GM18511 (cell line): ENCODE results near the gene TST.

Experiments
- ATAC-seq: cut with Tn5 transposase; IDR thresholded peaks from one replicate; pipeline ENCODE4 v1.9.1; 2021; ENCODE audit warnings: mild to moderate bottlenecking, moderate library complexity; ENCODE audit not compliant: unreplicated experiment

Gene TST

GRCh38 chr22:37054056-37054395, 34.8 kb upstream of the TST start:
- ATAC-seq = no peak

- ATAC-seq = no peak
Measured at GRCh38 chr22:37053310-37054055, 34.2 kb upstream of the TST start.

GRCh38 chr22:37052386-37053309, 33.4 kb upstream of the TST start:
- ATAC-seq = no peak

DNA sequence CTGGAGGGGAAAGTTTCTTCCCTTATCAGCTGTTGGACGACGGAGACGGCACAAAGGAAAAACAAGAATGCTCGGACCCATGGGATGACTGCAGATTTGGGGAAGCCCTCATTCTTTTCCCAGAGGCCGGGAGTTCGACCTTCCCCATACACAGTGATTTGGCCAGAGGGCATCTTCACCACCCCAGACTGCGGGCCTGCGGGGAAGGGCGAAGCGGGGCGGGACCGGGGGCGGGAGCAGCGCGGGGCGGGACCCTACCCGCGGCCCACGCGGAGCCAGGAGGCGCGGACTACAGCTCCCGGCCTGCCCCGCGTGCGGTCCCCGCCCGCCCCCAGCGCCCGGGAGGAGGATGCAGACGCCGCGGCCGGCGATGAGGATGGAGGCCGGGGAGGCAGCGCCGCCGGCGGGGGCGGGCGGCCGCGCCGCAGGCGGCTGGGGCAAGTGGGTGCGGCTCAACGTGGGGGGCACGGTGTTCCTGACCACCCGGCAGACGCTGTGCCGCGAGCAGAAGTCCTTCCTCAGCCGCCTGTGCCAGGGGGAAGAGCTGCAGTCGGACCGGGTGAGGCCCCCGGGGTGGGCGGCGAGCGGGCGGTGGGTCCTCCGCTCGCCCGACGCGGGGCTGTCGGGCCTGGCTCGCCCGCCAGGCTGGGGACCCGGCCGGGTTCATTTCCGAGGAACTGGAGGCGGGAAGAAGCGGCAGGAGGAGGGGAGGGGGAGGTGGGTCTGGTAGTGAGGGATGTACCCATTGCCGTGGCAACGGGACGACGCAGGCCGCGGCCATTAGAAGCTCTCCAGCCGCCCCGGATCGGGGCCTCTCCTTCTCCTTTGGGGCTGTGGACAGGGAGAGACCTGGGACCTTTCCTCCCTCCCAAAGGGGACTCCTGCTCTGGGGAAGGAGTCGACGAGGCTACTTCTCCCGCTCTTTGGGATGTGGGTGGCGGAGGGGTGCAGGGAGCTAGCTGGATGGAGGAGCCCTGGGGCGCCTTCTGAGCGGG, 32.4 kb upstream of the TST start, which contains the start of gene KCTD17:
Gene KCTD17, plus strand, starts transcription at position 352 of the 995 bp plus-strand sequence. Its CDS starts 19 bp downstream, at position 371.
- ATAC-seq = peak; percentile 66

DNA sequence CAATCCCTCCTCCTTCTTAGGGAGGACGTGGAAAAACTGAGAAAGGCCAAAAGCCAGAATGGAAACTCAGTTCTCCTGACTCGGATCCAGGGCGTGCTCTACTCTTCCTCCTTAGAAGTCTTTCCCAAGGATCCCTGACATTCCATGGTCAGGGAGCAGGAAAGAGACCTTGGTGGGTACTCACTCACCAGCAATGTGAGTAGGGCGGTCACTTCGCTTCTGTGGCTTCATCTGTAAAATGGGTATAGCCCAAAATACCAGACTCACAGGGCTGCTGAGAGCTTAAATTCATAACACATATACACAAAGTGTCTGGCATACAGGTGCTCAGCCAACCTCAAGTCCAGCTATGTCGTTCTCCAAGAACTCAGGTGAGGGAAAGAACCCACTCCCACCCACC, 31.7 kb upstream of the TST start:
- no peak for ATAC-seq

DNA sequence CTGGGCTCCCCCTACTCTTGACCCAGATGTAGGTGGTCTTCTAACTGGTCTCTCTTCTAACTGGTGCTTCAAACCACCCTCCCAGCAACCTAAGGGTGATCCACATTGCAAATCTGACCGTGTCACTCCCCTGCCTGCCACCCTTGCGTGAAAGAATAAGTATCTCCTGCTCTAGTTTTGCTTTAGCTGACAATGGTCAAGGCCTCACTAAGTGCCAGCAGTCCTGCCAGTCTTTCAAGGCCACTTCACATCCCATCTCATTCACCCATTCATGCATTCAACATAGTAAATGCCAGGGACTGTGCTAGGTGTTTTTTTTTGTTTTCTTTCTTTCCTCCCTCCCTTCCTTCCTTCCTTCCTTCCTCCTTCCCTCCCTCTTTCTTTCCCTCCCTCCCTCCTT, 30.0 kb upstream of the TST start:
- ATAC-seq = no peak

DNA sequence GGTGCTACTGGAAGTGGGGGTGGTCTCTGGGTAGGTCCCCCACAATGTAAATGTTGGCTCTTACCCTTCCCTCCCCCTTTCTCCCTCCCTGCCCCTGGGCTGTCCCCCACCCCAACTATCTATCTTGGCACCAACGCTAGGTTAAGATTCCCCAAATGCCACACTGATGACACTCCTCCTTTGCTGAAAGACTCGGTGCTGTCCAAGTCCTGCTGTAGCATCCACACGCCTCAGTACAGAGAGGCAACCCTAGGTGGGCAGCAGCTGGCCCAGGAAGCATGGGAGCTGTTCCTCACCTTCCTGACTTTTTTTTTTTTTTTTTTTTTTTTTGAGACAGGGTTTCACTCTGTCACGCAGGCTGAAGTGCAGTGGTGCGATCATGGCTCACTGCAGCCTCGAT, 28.9 kb upstream of the TST start:
- ATAC-seq = no peak

DNA sequence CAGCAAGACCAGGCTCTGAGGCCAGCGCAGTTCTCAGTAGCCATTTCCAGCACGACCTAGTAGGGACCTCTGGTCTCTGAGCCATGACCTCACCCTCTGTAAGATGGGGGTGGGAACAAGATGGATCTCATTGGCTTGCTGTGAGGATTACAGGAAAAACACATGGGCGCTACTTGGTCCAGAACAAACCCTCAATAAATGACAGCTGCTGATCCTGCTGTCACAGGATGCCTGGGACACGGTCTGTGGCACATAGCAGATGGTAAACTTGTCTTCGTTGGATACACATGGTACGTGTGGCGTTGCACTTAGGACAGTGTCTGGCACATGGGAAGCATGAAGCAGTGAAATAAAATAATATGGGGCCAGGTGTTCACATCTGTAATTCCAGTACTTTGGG, 27.8 kb upstream of the TST start:
- ATAC-seq = no peak

GRCh38 chr22:37046589-37046988, 27.3 kb upstream of the TST start:
- ATAC-seq = no peak

DNA sequence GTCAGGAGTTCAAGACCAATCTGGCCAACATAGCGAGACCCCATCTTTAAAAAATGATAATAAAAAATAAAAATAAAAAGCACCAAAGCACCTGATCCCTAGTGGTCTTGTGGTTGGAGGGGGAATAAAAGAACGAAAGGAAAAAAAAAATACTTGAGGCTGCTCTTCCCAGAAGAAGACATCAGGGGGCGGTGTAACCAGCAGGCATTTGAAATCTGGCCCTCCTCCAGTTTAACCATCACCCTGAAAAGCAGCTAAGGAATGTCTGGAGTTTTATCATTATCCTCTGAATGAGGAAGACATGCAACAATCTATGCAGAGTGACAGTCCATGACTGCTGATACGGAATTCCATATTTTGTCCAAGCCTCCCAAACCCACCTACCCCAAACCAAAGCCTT, 26.7 kb upstream of the TST start:
- ATAC-seq = no peak

GRCh38 chr22:37044634-37045625, 25.7 kb upstream of the TST start:
- no peak for ATAC-seq

GRCh38 chr22:37043828-37044538, 24.7 kb upstream of the TST start:
- peak; percentile 54 for ATAC-seq

DNA sequence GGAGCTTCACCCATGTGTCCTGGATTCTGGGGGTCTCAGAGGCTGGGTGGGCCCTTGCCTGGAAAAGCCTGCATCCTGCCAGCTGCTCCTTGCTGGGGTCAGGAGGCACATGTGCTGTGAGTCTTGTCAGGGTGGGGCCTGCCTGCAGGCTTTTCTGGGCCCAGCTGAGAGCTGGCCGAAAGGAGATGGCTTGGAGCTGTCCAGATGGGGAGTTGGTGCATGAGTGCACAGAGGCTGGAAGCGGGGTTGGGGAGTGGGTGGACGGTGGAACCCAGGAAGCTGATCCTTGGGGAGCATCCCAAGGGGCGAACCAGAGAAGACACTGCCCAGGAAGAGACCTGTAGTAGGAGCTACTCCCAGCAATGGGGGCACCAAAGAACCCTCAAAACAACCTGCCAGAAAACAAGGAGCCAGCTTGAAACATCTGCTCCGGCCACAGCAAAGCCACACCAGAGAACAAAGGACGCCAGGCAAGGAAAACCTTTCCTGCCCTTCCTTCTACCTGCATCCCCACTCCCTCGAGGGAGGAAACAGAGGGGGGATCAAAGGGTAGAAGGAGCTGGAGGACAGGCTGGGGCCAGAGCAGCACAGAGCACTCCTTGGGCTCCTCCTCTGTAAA, 24.1 kb upstream of the TST start:
- ATAC-seq = no peak

DNA sequence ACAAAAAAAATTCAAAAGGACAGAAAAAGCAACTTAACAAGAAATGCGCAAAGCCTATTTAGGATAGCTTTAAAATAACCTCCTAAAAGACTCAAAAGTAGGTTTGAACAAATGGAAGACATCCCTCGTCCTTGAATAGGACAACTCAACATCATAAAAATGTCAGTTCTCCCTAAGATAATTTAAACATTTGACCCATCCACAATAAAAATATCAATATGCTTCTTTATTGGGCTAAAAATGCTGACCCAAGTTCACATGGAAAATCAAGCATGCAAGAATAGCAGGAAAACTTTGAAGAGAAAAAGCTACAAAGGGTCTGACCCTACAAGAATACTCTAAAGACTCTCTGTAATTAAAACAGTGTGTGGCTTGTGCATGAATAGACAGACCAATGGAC, 20.2 kb upstream of the TST start:
- ATAC-seq = no peak

DNA sequence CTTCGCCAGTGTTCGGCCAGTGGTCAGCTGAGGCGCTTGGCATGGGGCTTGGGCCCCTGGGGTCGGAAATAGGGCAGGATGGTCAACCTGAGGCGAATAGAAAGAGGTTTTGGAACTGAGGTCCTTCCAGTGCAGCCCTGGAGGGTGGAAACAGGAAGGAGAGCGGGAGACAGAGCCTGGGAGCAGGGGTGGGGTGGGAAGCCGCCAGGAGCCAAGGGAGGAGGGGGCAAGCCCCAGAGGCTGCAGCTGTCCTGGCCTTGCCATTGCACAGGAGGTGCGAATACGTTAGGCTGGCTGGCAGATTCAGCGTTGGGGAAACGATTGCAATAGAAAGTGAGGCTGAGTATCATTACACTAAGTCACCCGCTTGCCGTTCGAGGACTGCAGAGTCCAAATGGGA, 18.4 kb upstream of the TST start:
- ATAC-seq = no peak

GRCh38 chr22:37036655-37037377, 17.6 kb upstream of the TST start:
- no peak for ATAC-seq

DNA sequence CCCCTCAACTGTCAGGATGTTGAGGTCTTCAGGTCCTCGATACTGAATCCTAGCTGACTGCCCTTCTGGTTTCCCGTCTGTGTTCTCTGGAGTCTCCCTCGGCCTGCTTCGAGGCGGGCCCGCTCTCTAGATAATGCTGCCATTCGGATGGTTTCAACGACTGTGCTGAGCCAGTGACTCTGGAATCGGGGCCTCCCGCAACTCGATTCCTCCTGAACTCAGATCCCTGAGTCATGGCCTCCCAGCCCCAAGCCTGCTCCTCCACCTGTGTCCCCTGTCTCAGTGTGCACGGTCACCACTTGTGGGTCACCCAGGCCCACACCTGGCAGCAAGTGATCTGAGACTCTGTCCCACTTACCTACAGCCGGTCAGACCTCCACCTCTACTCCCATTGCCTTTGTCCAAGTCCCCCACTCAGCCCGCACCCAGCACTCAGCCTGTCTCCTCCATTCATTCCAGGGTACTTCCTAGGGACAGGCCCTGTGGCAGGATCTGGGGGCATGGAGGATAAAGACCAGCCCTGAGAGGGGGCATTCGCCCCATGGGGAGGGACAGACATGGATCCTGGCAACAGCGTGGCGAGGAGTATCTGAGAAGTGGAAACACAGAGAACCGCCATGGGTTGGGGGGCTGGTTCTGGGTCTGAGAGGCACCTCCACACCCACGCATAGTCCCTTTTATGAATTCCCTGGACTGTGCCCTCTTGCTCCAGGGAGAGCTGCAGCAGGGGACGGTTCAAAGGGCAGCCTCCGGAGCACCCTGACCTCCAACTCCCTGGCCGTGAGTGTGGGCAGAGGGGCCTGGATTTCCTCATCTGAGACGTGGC, 14.6 kb upstream of the TST start:
- no peak for ATAC-seq
